HuH-7 (cell line): Measurements from ENCODE around the gene TNIK.

Experiments used
- DNase-seq: peaks from one replicate; pipeline ENCODE4 v3.0.0; 2011; ENCODE audit warnings: low spot score

Gene TNIK

GRCh38 chr3:171459942-171460724 is at the start of gene TNIK:
TSS of gene TNIK (minus strand) at chr3:171460405. CDS start at chr3:171460063, 342 bp downstream.
- DNase-seq, result peak; percentile 96

DNA sequence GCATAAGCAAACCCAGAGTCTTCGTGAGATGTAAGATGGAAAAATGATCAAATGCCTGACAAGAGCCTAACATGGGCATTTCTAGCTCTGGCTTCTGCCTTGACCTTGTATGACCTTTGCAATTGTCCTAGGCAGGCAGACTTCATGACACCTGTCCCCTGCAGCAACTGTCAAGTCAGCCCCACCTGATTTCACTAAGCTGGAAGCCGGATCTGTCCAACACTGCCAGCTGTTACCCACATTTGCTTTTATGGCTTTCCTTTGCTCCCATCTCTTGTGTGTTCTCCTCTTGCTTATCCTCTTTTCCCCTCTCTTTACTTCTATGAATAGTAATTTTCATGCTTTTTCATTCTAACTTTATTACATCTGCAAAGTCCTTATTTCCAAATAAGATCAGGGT is 48.5 kb upstream of the TNIK start:
- DNase-seq, result no peak

DNA sequence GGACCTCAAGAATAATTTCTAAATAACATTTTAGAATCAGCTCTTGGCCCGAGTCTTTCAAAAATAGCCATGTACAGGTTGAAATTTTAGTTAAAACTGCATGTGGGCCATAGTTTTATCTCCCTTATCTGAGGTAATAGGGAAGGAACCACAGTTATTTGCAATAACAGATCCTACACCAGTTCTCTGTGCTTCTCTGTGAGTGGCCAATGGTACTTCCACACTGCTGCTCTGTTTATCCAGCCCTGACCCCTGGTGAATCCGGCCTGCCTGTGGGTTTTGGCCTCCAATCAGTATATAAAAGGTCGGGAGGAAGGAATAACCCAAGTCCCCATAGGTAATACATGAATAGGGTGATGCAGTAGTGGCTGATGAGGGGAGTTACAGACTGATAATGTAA is 48.0 kb upstream of the TNIK start:
- no peak for DNase-seq

GRCh38 chr3:171506743-171507319 is 46.6 kb upstream of the TNIK start:
- no peak for DNase-seq

DNA sequence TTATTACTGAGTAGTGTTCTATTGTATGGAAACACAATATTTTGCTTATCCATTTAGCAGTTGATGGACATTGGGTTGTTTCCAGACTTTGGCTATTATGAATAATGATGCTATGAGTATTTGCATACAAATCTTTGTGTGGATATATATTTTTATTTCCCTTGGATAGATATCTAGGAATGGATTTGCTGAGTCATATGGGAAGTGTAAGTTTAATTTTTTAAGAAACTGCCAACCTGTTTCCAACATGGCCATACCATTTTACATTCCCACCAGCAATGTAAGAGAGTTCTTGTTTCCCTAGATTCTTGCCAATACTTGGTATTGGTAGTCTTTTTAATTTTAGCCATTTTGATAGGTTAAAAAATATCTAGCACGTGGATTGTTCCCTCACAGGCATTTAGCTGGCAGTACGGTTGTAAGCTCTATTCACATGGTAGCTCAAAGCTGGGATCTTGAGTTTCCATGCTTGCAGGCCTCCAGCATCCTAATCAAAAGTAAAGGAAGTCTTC is 45.7 kb upstream of the TNIK start:
- DNase-seq, result no peak

GRCh38 chr3:171504376-171504775 is 44.2 kb upstream of the TNIK start:
- no peak for DNase-seq

- DNase-seq, result no peak
These were observed 43.6 kb upstream of the TNIK start for GRCh38 chr3:171503817-171504216.

DNA sequence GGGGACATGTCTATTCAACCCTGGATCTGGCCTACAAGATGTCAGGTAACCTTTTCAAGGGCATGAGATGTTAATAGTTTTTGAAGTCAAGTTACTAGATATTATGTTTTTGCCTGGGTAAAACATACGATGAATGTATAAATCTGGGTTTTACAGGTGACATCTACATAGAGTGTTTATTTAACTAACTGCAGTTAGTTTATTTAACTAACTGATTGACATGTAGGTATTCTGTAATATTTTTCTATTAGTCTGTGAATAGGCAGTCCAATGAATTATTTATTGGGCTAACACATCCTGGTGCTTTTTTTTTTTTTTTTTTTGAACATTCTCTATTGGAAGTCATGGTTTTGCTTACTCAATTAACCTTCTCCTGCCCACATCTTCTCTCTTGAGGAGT is 38.7 kb upstream of the TNIK start:
- no peak for DNase-seq

DNA sequence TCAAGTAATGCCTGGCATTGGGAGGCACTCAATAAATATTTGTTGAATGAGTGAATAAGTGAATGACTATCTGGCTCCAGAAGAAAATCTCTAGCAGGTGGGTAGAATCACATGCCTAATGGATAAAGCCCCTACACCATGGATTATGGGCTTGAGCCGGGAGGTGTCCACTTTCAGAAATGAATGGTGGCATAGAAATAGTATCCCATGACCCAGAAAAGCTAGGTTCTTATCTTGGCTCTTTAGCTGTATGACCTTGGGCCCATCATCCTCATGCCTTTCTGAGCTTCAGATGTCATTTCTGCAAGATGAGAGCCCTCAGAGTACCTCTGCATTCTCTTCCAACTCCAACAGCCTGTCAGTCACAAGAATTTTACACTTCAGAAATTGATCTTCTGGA is 37.3 kb upstream of the TNIK start:
- DNase-seq, result no peak

DNA sequence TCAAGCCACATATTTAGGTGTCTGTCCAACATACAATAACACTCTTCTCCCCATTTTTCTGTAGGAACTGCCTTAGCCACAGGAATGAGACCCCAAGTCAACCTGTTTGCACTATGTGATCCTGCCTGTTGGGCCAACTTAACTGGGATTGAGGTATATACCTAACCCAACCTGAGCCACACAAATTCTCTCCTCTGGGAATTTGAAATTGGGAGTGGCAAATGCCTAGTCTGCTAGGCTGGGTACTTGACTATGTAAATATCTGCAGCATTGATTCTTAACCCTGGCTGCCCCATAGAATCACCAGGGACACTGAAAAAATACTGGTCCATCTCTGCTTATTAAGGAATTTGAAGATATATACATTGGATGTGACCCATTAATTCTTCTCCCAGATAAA is 35.2 kb upstream of the TNIK start:
- no peak for DNase-seq

DNA sequence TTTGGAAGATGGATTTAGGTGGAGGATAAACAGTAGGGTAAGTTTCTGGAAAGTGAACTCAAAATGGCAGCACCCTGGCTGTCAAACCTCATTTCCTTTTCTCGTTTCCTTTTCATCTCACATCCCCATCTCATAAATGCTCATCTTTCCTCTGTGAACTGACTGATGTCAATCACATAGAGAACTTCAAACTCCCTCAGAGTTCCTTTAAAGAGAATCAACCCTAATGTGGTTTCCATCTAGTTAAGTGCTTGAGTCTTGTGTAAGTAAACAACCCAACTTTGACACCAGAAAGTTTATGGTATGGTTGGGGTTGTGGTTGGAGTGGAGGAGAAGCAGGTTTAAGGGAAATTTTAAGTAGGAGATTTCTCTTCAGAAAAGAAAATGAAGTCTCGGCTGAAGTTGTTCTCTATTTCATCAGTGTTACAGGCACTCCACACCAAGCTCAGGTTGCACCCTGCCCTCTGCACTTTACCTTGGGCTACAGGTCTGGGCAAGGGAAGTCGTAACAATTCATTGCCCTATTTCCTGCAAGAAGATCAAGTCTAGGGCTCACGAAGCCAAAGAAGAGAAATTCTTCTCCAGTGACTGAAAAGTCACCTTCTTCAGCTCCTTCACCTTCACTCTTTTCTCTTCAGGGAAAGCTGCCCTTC is 34.4 kb upstream of the TNIK start:
- no peak for DNase-seq

DNA sequence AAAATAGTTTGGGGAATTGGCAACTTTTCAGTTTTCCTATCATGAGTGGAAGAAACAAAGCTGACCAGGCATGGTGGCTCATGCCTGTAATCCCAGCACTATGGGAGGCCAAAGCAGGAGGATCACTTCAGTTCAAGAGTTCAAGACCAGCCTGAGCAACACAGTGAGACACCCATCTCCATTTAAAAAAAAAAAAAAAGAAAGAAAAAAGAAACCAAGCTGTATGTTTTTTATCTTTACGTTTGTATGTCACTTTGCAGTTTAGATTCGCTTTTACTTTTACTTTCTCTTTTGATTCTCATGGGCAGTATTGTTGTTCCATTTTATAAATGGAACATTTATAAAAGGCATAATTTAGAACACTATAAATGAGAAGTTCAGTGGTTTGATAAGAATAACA is 31.2 kb upstream of the TNIK start:
- no peak for DNase-seq

GRCh38 chr3:171490901-171491300 is 30.7 kb upstream of the TNIK start:
- DNase-seq, result no peak

GRCh38 chr3:171489348-171489747 is 29.1 kb upstream of the TNIK start:
- no peak for DNase-seq

DNA sequence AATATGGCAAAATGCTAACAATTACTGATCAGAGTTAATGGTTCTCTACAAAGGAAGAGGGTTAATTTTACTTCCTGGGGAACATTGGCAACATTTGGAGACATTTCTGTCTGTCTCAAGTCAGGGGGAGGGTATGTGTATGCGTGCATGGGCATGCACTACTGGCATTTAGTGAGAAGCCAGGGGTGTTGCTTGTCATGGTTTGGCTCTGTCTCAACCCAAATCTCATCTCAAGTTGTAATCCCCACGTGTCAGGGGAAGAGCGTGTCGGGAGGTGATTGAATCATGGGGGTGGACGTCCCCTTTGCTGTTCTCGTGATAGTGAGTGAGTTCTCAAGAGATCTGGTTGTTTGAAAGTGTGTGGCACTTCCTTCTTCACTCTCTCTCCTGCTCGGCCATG is 28.3 kb upstream of the TNIK start:
- no peak for DNase-seq

- peak; percentile 11 for DNase-seq
These were observed 27.2 kb upstream of the TNIK start for GRCh38 chr3:171487382-171487781.

GRCh38 chr3:171485338-171485737 is 25.1 kb upstream of the TNIK start:
- no peak for DNase-seq

- no peak for DNase-seq
These were observed 20.8 kb upstream of the TNIK start for GRCh38 chr3:171481011-171481410.

DNA sequence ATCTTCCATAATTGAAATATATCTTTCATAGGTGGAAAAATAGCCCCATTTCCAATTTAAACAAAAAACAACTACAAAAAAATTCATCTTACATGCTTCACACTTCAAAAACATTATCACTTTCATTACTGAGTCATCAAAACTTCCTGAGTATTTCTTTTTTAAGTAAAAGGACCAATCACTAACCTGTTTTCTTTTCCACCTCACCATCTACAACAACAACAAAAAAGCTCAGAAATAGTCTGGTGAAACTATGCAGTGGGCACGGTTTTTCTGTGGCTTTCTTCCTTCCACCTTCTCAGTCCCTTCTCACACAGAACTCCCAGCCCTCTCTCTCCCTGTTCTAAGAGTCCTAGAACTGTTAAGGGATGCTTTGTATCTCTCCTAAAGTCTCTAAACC is 20.3 kb upstream of the TNIK start:
- DNase-seq, result no peak

DNA sequence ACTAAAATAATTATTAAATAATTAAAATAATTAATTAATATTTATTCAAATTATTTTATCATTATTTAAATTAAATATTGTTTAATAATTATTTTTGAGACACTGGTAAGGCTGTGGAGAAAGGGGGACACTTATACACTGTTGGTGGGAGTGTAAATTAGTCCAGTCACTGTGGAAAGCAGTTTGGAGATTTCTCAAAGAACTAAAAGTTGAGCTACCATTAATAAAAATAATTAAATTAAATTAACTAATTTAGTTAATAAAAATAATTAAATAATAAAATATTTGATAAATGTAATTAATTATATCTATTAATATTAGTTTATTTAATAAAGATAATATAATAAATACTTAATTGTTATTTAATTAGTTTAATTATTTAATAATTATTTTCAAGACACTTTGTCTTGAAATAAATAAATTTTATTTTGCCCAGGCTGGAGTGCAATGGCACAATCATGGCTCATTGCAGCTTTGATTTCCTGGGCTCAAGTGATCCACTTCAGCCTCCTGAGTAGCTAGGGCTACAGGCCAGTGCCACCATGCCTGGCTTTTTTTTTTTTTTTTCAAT is 16.4 kb upstream of the TNIK start:
- DNase-seq, result no peak

DNA sequence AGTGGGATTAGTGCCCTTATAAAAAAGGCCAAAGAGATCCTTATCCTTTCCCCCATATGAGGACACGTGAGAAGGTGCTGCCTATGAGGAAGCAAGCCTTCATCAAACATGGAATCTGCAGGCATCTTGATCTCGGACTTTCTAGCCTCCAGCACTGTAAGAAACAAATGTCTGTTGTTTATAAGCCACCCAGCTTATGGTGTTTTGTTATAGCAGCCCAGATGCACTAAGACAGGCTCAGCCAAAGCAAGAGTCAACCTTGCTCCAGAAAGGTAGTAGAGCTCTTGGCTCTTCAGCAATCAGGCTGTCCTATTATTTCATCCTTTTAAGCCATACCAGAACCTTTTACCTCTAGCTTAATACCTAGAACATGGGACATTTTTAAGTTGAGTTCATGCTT is 12.3 kb upstream of the TNIK start:
- DNase-seq, result no peak

- DNase-seq, result no peak
These were observed 10.6 kb upstream of the TNIK start for GRCh38 chr3:171470714-171471227.

DNA sequence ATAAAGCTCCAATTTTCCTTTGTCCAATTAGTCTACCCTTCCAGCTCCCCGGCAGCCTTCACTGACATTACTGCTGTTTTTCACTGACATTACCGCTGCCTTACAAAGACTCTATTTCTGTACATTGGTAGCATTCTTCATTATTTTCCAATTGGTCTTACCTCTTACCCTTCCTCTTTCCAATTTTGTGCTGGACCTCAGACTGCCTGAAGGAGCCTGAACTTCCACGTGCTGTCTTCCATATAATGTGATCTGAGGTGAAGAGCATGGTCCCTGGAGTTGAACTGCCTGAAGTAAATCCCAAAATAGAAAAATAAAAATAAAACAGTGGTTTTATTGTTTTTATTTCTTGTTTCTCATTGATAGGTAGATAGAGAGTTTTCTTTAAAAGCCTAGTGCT is 9.2 kb upstream of the TNIK start:
- DNase-seq, result no peak
